H1 (cell line): ENCODE measurements around the gene CALM1. TPM values are rescaled to one million over a fixed set of nuclear protein-coding genes. Genes with fewer than 3 reads are reported as not detected.

Experiments
- CTCF ChIA-PET: fragments of 300-600 bp; sonication (Branson Sonifier 250); formaldehyde crosslinking; loops from one replicate; lab custom pipeline; 2021; ENCODE audit not compliant: partially characterized antibody; lab: Charles Lee
- POLR2A ChIA-PET: fragments of 300-600 bp; sonication (Branson Sonifier 250); formaldehyde crosslinking; loops from one replicate; lab custom pipeline; 2021; ENCODE audit warnings: inconsistent platforms; ENCODE audit not compliant: partially characterized antibody; lab: Charles Lee
- DNase-seq, 2 experiments: peaks; one replicate each; pipeline versions ENCODE4 v3.0.0 to v3.0.0-alpha.2; 2010 to 2022; ENCODE audit warnings: low spot score in 2 of 2, low read depth in 1 of 2, mixed read lengths in 1 of 2
- FAIRE-seq: peaks from 2 replicates; lab custom pipeline; 2011; peaks lifted over from hg19 to GRCh38; lab: Jason Lieb, UNC
- H2AFZ ChIP-seq: 2 replicates; pipeline ENCODE4 v1.8.1; 2012; ENCODE audit warnings: low read length, inconsistent platforms
- H2AK5ac ChIP-seq: 2 replicates; pipeline ENCODE4 v1.6.1; 2013; ENCODE audit warnings: low read depth, low read length
- H2BK120ac ChIP-seq: replicated peaks from 2 replicates; pipeline ENCODE3; 2013; ENCODE audit warnings: low read depth, low read length, inconsistent platforms
- H2BK12ac ChIP-seq: 2 replicates; pipeline ENCODE4 v1.6.1; 2013; ENCODE audit warnings: low read depth, low read length
- H2BK15ac ChIP-seq: 2 replicates; pipeline ENCODE4 v1.6.1; 2013; ENCODE audit warnings: low read length
- H2BK20ac ChIP-seq: 2 replicates; pipeline ENCODE4 v1.6.1; 2013; ENCODE audit warnings: low read length
- H2BK5ac ChIP-seq: 2 replicates; pipeline ENCODE4 v1.6.1; 2013; ENCODE audit warnings: low read depth, low read length
- H3K14ac ChIP-seq: 2 replicates; pipeline ENCODE4 v1.6.1; 2013; ENCODE audit warnings: inconsistent platforms; ENCODE audit not compliant: insufficient read length
- H3K18ac ChIP-seq: 2 replicates; pipeline ENCODE4 v1.6.1; 2013; ENCODE audit warnings: low read length; ENCODE audit errors: extremely low read depth
- H3K23ac ChIP-seq: 2 replicates; pipeline ENCODE4 v1.6.1; 2013; ENCODE audit warnings: inconsistent platforms; ENCODE audit not compliant: insufficient read length
- H3K23me2 ChIP-seq: 2 replicates; pipeline ENCODE4 v1.6.1; 2013; ENCODE audit warnings: low read depth, low read length
- H3K27ac ChIP-seq: 2 replicates; pipeline ENCODE4 v1.6.1; 2011; ENCODE audit warnings: low read depth, low read length, inconsistent platforms
- H3K27me3 ChIP-seq, 4 experiments: replicated peaks in 1 of 4; 1 replicate in 1 of 4; 2 replicates in 3 of 4; pipeline versions ENCODE4 v1.6.1 to v1.8.1; 2011 to 2013; ENCODE audit warnings: low read length in 3 of 4, mild to moderate bottlenecking in 3 of 4, inconsistent platforms in 2 of 4, mixed read lengths in 2 of 4, moderate library complexity in 1 of 4; ENCODE audit not compliant: control insufficient read depth in 3 of 4, insufficient read depth in 3 of 4; ENCODE audit errors: extremely low read depth in 1 of 4
- H3K36me3 ChIP-seq, 4 experiments: 2 replicates each; pipeline versions ENCODE4 v1.6.1 to v1.8.1; 2011 to 2013; ENCODE audit warnings: mild to moderate bottlenecking in 4 of 4, low read length in 3 of 4, moderate library complexity in 2 of 4, control low read depth in 1 of 4, inconsistent platforms in 1 of 4; ENCODE audit not compliant: insufficient read depth in 4 of 4, control insufficient read depth in 2 of 4
- H3K4ac ChIP-seq: replicated peaks from 2 replicates; pipeline ENCODE3; 2013; ENCODE audit warnings: low read length, low read depth, mixed read lengths, inconsistent platforms; ENCODE audit not compliant: insufficient read length
- H3K4me1 ChIP-seq, 4 experiments: replicated peaks in 1 of 4; 1 replicate in 1 of 4; 2 replicates in 3 of 4; pipeline versions ENCODE4 v1.6.1 to v1.8.1; 2011 to 2013; ENCODE audit warnings: low read length in 3 of 4, inconsistent platforms in 2 of 4, mixed read lengths in 1 of 4; ENCODE audit not compliant: insufficient read depth in 4 of 4, control insufficient read depth in 3 of 4
- H3K4me2 ChIP-seq, 2 experiments: 2 replicates each; pipeline versions ENCODE4 v1.6.1 to v1.8.1; 2011 to 2013; ENCODE audit warnings: low read depth in 2 of 2, low read length in 2 of 2, control low read depth in 1 of 2, inconsistent platforms in 1 of 2, mild to moderate bottlenecking in 1 of 2; ENCODE audit not compliant: insufficient read depth in 1 of 2
- H3K4me3 ChIP-seq, 4 experiments: fragments of 200-600, 300-600 bp in 1 of 4; sonication (generic), shearing (Covaris generic), sonication (Bioruptor Twin) in 1 of 4; 2 replicates each; pipeline versions ENCODE4 v1.5.1 to v1.8.1; 2011 to 2016; ENCODE audit warnings: low read length in 4 of 4, low read depth in 3 of 4, control low read depth in 2 of 4, inconsistent platforms in 2 of 4, mild to moderate bottlenecking in 2 of 4, mixed read lengths in 1 of 4, moderate library complexity in 1 of 4; ENCODE audit not compliant: insufficient read depth in 2 of 4; ENCODE audit errors: extremely low read depth in 1 of 4
- H3K56ac ChIP-seq: replicated peaks from 2 replicates; pipeline ENCODE3; 2013; ENCODE audit warnings: low read depth, mild to moderate bottlenecking, mixed read lengths, low read length, inconsistent platforms; ENCODE audit not compliant: insufficient read length
- H3K79me1 ChIP-seq: 2 replicates; pipeline ENCODE4 v1.6.1; 2013; ENCODE audit warnings: low read depth, low read length, control low read depth
- H3K79me2 ChIP-seq, 2 experiments: 2 replicates each; pipeline versions ENCODE4 v1.6.1 to v1.8.1; 2012 to 2013; ENCODE audit warnings: low read length in 2 of 2, mild to moderate bottlenecking in 2 of 2, inconsistent platforms in 1 of 2; ENCODE audit not compliant: insufficient read depth in 2 of 2, control insufficient read depth in 1 of 2
- H3K9ac ChIP-seq, 4 experiments: replicated peaks in 1 of 4; 1 replicate in 1 of 4; 2 replicates in 3 of 4; pipeline versions ENCODE4 v1.6.1 to v1.8.1; 2011 to 2013; ENCODE audit warnings: low read depth in 3 of 4, low read length in 3 of 4, control low read depth in 2 of 4, mild to moderate bottlenecking in 2 of 4, moderate library complexity in 2 of 4, inconsistent platforms in 1 of 4; ENCODE audit errors: extremely low read depth in 1 of 4
- H3K9me3 ChIP-seq, 2 experiments: 2 replicates each; pipeline versions ENCODE4 v1.6.1 to v1.8.1; 2012 to 2013; ENCODE audit warnings: mild to moderate bottlenecking in 2 of 2, moderate library complexity in 2 of 2, control low read depth in 1 of 2, inconsistent platforms in 1 of 2, low read depth in 1 of 2, low read length in 1 of 2, mixed read lengths in 1 of 2; ENCODE audit not compliant: insufficient read depth in 2 of 2
- H4K20me1 ChIP-seq, 2 experiments: replicated peaks in 1 of 2; 2 replicates each; pipeline versions ENCODE3 to v1.8.1; 2011 to 2013; ENCODE audit warnings: inconsistent platforms in 2 of 2, low read length in 2 of 2, mild to moderate bottlenecking in 1 of 2; ENCODE audit not compliant: insufficient read depth in 2 of 2, control insufficient read depth in 1 of 2
- H4K5ac ChIP-seq: 2 replicates; pipeline ENCODE4 v1.6.1; 2013; ENCODE audit warnings: low read length, low read depth, mixed read lengths, inconsistent platforms; ENCODE audit not compliant: insufficient read length
- H4K8ac ChIP-seq: 2 replicates; pipeline ENCODE4 v1.8.0; 2013; ENCODE audit warnings: mild to moderate bottlenecking, moderate library complexity, low read length, inconsistent platforms; ENCODE audit not compliant: insufficient read depth; ENCODE audit errors: extremely low read depth
- H4K91ac ChIP-seq: replicated peaks from 2 replicates; pipeline ENCODE3; 2013; ENCODE audit warnings: low read length, mixed read lengths, inconsistent platforms; ENCODE audit not compliant: insufficient read length
- ASH2L ChIP-seq: fragments of 200-600, 300-600 bp; sonication (generic); IDR thresholded peaks from one replicate; pipeline ENCODE4 v1.7.1; 2017; ENCODE audit warnings: low read length
- CBX8 ChIP-seq: fragments of 300-800, 300-1000 bp; sonication (generic); IDR thresholded peaks from 2 replicates; pipeline ENCODE4 v1.7.1; 2016; ENCODE audit warnings: low read depth, low read length, borderline replicate concordance
- JUND ChIP-seq: IDR thresholded peaks from 2 replicates; pipeline ENCODE4 v1.6.1; 2011; ENCODE audit warnings: mild to moderate bottlenecking, improper control_type of control experiment, low read length
- KDM4A ChIP-seq: IDR thresholded peaks from one replicate; pipeline ENCODE4 v1.7.1; 2012; ENCODE audit warnings: low read depth, mild to moderate bottlenecking, moderate library complexity, low read length, inconsistent platforms; ENCODE audit not compliant: severe bottlenecking
- NRF1 ChIP-seq: IDR thresholded peaks from 2 replicates; pipeline ENCODE4 v1.6.1; 2011; ENCODE audit warnings: mild to moderate bottlenecking, low read depth, low read length, improper control_type of control experiment
- POLR2AphosphoS5 ChIP-seq: IDR thresholded peaks from 2 replicates; pipeline ENCODE4 v1.6.1; 2011; ENCODE audit warnings: low read depth, low read length
- SAP30 ChIP-seq: fragments of 300-600 bp; sonication (generic); IDR thresholded peaks from 2 replicates; pipeline ENCODE4 v1.7.1; 2012; ENCODE audit warnings: low read length, moderate library complexity, mild to moderate bottlenecking, inconsistent platforms; ENCODE audit not compliant: insufficient read depth, insufficient replicate concordance
- TAF1 ChIP-seq: IDR thresholded peaks from 2 replicates; pipeline ENCODE4 v1.6.1; 2011; ENCODE audit warnings: mild to moderate bottlenecking, low read depth, low read length
- TBP ChIP-seq: IDR thresholded peaks from 2 replicates; pipeline ENCODE4 v1.6.1; 2011; ENCODE audit warnings: low read depth, low read length, improper control_type of control experiment
- WGBS, 2 experiments: shearing (Covaris generic) in 1 of 2; methylation state at CpG; one replicate each; pipeline versions ENCODE4 v1.1.6 to v1.1.7; 2013 to 2015; ENCODE audit warnings: low lambda C conversion rate in 2 of 2, mixed read lengths in 2 of 2, inconsistent platforms in 1 of 2, low coverage in 1 of 2, missing lambda C conversion rate in 1 of 2; ENCODE audit not compliant: insufficient replicate concordance in 2 of 2, insufficient coverage in 1 of 2, insufficient read length in 1 of 2; ENCODE audit errors: extremely low coverage in 1 of 2, missing lambda C conversion rate in 1 of 2; 5-methylcytosine and 5-hydroxymethylcytosine counted together
- polyA plus RNA-seq, 7 experiments: library from polyadenylated mRNA; depleted of rRNA in 3 of 7; stranded (reverse) in 5 of 7; unstranded in 2 of 7; fragments of >200 nt in 5 of 7; fragments of 200-250 nt in 2 of 7; gene quantifications; 1 replicate in 5 of 7; 2 replicates in 1 of 7; 4 replicates in 1 of 7; pipeline versions ENCODE4 v1.2.1 to v1.2.3, GENCODE V29; 2011 to 2013; ENCODE audit warnings: missing spikeins in 2 of 7, mixed read lengths in 2 of 7
- total RNA-seq: library from RNA; stranded (reverse); fragmentation: NEBNext Ultra II Directional; extraction: Animal tissue kit (Norgen Biotek cat#: 25700); gene quantifications from 2 replicates; pipeline ENCODE4 v1.2.1, GENCODE V29; 2021
- TF ChIP-seq, protein P1 (sequence below): IDR thresholded peaks from 2 replicates; pipeline ENCODE4 v1.6.1; 2012; ENCODE audit warnings: low read length, inconsistent platforms

Gene CALM1
- total and polyA plus RNA-seq, 2 of the 8 experiments (the other 6 are each of a cell fraction or from before 2014, with no cell fraction given): 285 to 422 TPM

DNA sequence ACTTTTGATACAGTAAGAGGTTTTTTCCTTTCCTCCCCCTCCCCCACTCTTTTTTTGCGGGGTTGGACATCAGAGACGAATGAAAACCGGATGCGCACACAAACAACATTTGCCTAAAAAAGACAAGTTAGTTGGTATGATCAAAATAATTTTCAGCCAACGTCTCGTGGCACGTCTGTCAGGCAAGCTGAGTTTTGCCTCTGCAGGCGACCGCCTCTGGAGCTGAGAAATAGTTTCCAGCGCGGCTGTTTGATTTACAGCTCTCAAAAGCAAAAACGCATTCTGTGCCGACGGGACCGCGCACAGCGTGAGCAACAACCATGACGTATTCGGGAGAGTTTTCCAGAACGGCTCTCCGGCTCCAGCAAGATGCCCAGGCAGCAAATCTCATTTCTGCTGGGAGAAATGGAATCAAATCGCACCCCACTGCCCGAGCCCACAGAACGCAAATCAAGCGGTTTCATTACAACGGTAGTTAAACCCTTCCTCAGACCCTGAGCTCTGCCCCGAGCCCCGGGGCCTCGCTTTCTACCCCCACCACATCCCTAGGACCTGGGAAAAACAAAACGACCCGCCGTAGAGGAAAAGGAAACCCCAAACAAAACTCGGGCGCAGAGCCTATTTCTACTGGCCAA is 14.2 kb upstream of the CALM1 start:
- Histone ChIP-seq H3K56ac (peak overlapping the region; percentile 69), H3K36me3 (no peaks in the 10 kb centered on the region), H3K4me1 (peaks cover 0 to 17% (median 3%) of the 10 kb centered on the region in 4 experiments; a peak in 5 of 7 replicates), H3K4ac (no peak overlapping the region), H3K27ac (peak overlapping the region; percentile 95), H3K18ac (peak overlapping the region; percentile 98), H2BK12ac (peak overlapping the region; percentile 77; the same call in 1 of the 2 replicates), H3K9ac (peak overlapping the region; percentile 40 to 87 (median 87)), H4K20me1 (no peaks in the 10 kb centered on the region), H4K8ac (peak overlapping the region; percentile 95; the same call in 1 of the 2 replicates), H3K23ac (no peak overlapping the region), H4K91ac (peak overlapping the region; percentile 83), H3K79me1 (no peaks in the 10 kb centered on the region), H3K23me2 (peaks cover 11% of the 10 kb centered on the region; the same call in 1 of the 2 replicates), H3K27me3 (peaks cover 0 to 3% (median 0%) of the 10 kb centered on the region in 4 experiments; a peak in 1 of 7 replicates), H3K9me3 (no peaks in the 10 kb centered on the region), H2BK15ac (no peak overlapping the region), H2AK5ac (no peak overlapping the region), H3K4me2 (peak overlapping the region; percentile 85 to 97), H3K14ac (no peak overlapping the region), H2BK20ac (no peak overlapping the region), H4K5ac (peak overlapping the region; percentile 94), H3K79me2 (no peaks in the 10 kb centered on the region), H2BK120ac (peak overlapping the region; percentile 85), H2AFZ (peak overlapping the region; percentile 70), H2BK5ac (peak overlapping the region; percentile 84), H3K4me3 (peak overlapping the region; percentile 60 to 78 (median 74))
- FAIRE-seq (no peak), DNase-seq (no peak)
- ChIA-PET CTCF (interaction anchor here (0.8 to 1.9 kb wide), 7 partner anchors 9 to 315 kb away, joined by 3 to 5 read pairs (median 3); no protein-coding TSS in a partner anchor), POLR2A (interaction anchor here (0.7 to 8.9 kb wide), 7 partner anchors 8 to 259 kb away, joined by 3 to 104 read pairs (median 7); partner anchors contain the start of gene CALM1)
- 2% methylated on average over 33 of the region's 34 CpGs; no CpG with 5 or more reads in 1 of the 2 experiments for WGBS, 2 experiments
- TF ChIP-seq KDM4A (peak; percentile 25), TAF1 (peak; percentile 60), POLR2AphosphoS5 (no peak), TBP (no peak), ASH2L (peak; percentile 42), SAP30 (peak; percentile 47), JUND (0 out of 2 replicates have a peak, but pooled peaks have one; percentile 5), CBX8 (no peak), NRF1 (no peak)
- TF ChIP-seq, protein P1, sequence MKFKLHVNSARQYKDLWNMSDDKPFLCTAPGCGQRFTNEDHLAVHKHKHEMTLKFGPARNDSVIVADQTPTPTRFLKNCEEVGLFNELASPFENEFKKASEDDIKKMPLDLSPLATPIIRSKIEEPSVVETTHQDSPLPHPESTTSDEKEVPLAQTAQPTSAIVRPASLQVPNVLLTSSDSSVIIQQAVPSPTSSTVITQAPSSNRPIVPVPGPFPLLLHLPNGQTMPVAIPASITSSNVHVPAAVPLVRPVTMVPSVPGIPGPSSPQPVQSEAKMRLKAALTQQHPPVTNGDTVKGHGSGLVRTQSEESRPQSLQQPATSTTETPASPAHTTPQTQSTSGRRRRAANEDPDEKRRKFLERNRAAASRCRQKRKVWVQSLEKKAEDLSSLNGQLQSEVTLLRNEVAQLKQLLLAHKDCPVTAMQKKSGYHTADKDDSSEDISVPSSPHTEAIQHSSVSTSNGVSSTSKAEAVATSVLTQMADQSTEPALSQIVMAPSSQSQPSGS: peak; percentile 79; the same call in 1 of the 2 replicates
